HEK293 (cell line): ENCODE data around the gene CDON.
A peak's percentile ranks its signal among the peaks of the same experiment; 100 is the strongest.

ENCODE experiments used
- CTCF ChIA-PET: fragments of 350-600 bp; formaldehyde crosslinking; extraction: SDS; loops from one replicate; lab custom pipeline; 2021; ENCODE audit warnings: antibody characterized with exemption; lab: Yijun Ruan, JAX
- POLR2A ChIA-PET: fragments of 300-600 bp; formaldehyde crosslinking; extraction: SDS; loops from one replicate; lab custom pipeline; 2020; ENCODE audit warnings: antibody characterized with exemption, inconsistent platforms; lab: Yijun Ruan, JAX
- H3K27ac ChIP-seq: fragments of 200-500 bp; sonication (Bioruptor generic); 2 replicates; pipeline ENCODE4 v1.5.1; 2014; ENCODE audit warnings: low read depth, low read length, control low read depth, inconsistent platforms; ENCODE audit errors: extremely low read depth
- H3K36me3 ChIP-seq, 2 experiments: fragments of 200-500 bp in 1 of 2; sonication (Bioruptor generic) in 1 of 2; 1 replicate in 1 of 2; 2 replicates in 1 of 2; pipeline ENCODE4 v1.5.1; 2014 to 2017; ENCODE audit warnings: inconsistent platforms in 2 of 2, low read length in 2 of 2; ENCODE audit not compliant: control insufficient read depth in 2 of 2, insufficient read depth in 1 of 2
- H3K4me1 ChIP-seq: fragments of 200-500 bp; sonication (Bioruptor generic); 2 replicates; pipeline ENCODE4 v1.5.1; 2014; ENCODE audit warnings: mild to moderate bottlenecking, low read length, inconsistent platforms; ENCODE audit not compliant: control insufficient read depth, insufficient read depth
- H3K4me3 ChIP-seq: 2 replicates; pipeline ENCODE4 v1.5.1; 2011; ENCODE audit warnings: low read depth, mild to moderate bottlenecking, control low read depth, low read length, moderate library complexity
- H3K9me3 ChIP-seq: fragments of 200-500 bp; sonication (Bioruptor generic); 2 replicates; pipeline ENCODE4 v1.5.1; 2014; ENCODE audit warnings: low read depth, low read length, inconsistent platforms; ENCODE audit not compliant: control insufficient read depth, insufficient read depth
- BCL11A ChIP-seq: fragments of 450-650 bp; formaldehyde crosslinking; IDR thresholded peaks from 2 replicates; pipeline ENCODE4 v1.5.1; 2016; ENCODE audit warnings: low read depth, missing biosample characterization, missing genetic modification characterization
- EGR2 ChIP-seq: fragments of 450-650 bp; formaldehyde crosslinking; IDR thresholded peaks from 2 replicates; pipeline ENCODE4 v1.5.1; 2016; ENCODE audit warnings: low read depth, missing biosample characterization, missing genetic modification characterization
- GFI1B ChIP-seq: fragments of 450-650 bp; formaldehyde crosslinking; IDR thresholded peaks from 2 replicates; pipeline ENCODE4 v1.5.1; 2016; ENCODE audit warnings: missing biosample characterization, missing genetic modification characterization
- HOXC10 ChIP-seq: sonication (generic); formaldehyde crosslinking; IDR thresholded peaks from 2 replicates; pipeline ENCODE4 v1.8.1; 2023; ENCODE audit warnings: mild to moderate bottlenecking, missing genetic modification reagents
- IKZF3 ChIP-seq: fragments of 450-650 bp; IDR thresholded peaks from 2 replicates; pipeline ENCODE4 v1.5.0; 2018; ENCODE audit warnings: missing biosample characterization, mild to moderate bottlenecking, missing genetic modification characterization, moderate library complexity
- KLF7 ChIP-seq: fragments of 450-650 bp; formaldehyde crosslinking; IDR thresholded peaks from 2 replicates; pipeline ENCODE4 v1.5.1; 2016; ENCODE audit warnings: missing biosample characterization, missing genetic modification characterization, borderline replicate concordance
- KLF8 ChIP-seq: fragments of 450-650 bp; formaldehyde crosslinking; IDR thresholded peaks from 2 replicates; pipeline ENCODE4 v1.5.1; 2016; ENCODE audit warnings: missing biosample characterization, missing genetic modification characterization
- PBX3 ChIP-seq: sonication (generic); formaldehyde crosslinking; IDR thresholded peaks from 2 replicates; pipeline ENCODE4 v1.8.1; 2022; ENCODE audit warnings: mild to moderate bottlenecking, moderate library complexity, missing genetic modification reagents
- TCF7L2 ChIP-seq: IDR thresholded peaks from 2 replicates; pipeline ENCODE4 v1.6.1; 2011; ENCODE audit warnings: low read depth, mild to moderate bottlenecking, inconsistent platforms, low read length, moderate library complexity, borderline replicate concordance
- ZBTB49 ChIP-seq: fragments of 450-650 bp; formaldehyde crosslinking; IDR thresholded peaks from 2 replicates; pipeline ENCODE4 v1.5.1; 2016; ENCODE audit warnings: missing biosample characterization, missing genetic modification characterization, low read depth
- ZFHX2 ChIP-seq: fragments of 450-650 bp; formaldehyde crosslinking; conservative IDR thresholded peaks from 2 replicates; pipeline ENCODE4 v1.5.1; 2016; ENCODE audit warnings: missing biosample characterization, missing genetic modification characterization
- ZNF140 ChIP-seq: fragments of 450-650 bp; formaldehyde crosslinking; IDR thresholded peaks from 2 replicates; pipeline ENCODE4 v1.5.1; 2016; ENCODE audit warnings: missing biosample characterization, missing genetic modification characterization
- ZNF202 ChIP-seq: fragments of 450-650 bp; formaldehyde crosslinking; IDR thresholded peaks from 2 replicates; pipeline ENCODE4 v1.5.1; 2016; ENCODE audit warnings: missing biosample characterization, missing genetic modification characterization, borderline replicate concordance
- ZNF248 ChIP-seq: fragments of 450-650 bp; formaldehyde crosslinking; IDR thresholded peaks from 2 replicates; pipeline ENCODE4 v1.5.1; 2017; ENCODE audit warnings: missing biosample characterization, missing genetic modification characterization
- ZNF473 ChIP-seq: fragments of 450-650 bp; formaldehyde crosslinking; IDR thresholded peaks from 2 replicates; pipeline ENCODE4 v1.5.1; 2017; ENCODE audit warnings: missing biosample characterization, missing genetic modification characterization
- ZNF518A ChIP-seq: fragments of 450-650 bp; formaldehyde crosslinking; conservative IDR thresholded peaks from 2 replicates; pipeline ENCODE4 v1.5.1; 2016; ENCODE audit warnings: low read depth, missing biosample characterization, missing genetic modification characterization
- ZNF558 ChIP-seq: fragments of 450-650 bp; formaldehyde crosslinking; IDR thresholded peaks from 2 replicates; pipeline ENCODE4 v1.5.1; 2016; ENCODE audit warnings: missing biosample characterization, missing genetic modification characterization
- ZNF560 ChIP-seq: fragments of 450-650 bp; formaldehyde crosslinking; IDR thresholded peaks from 2 replicates; pipeline ENCODE4 v1.5.1; 2017; ENCODE audit warnings: missing biosample characterization, missing genetic modification characterization, borderline replicate concordance
- ZNF626 ChIP-seq: fragments of 450-650 bp; sonication (Bioruptor Pico); formaldehyde crosslinking; IDR thresholded peaks from 2 replicates; pipeline ENCODE4 v1.5.1; 2018; ENCODE audit warnings: missing biosample characterization, missing genetic modification characterization, inconsistent platforms
- ZNF645 ChIP-seq: fragments of 450-650 bp; formaldehyde crosslinking; IDR thresholded peaks from 2 replicates; pipeline ENCODE4; 2016; ENCODE audit warnings: missing biosample characterization, missing genetic modification characterization
- ZNF791 ChIP-seq: fragments of 450-650 bp; formaldehyde crosslinking; IDR thresholded peaks from 2 replicates; pipeline ENCODE4 v1.5.1; 2016; ENCODE audit warnings: missing biosample characterization, missing genetic modification characterization

Gene CDON

GRCh38 chr11:125956391-125957134 lies 106.1 kb downstream of the CDON start:
- CTCF ChIA-PET = interaction anchor here (1.1 to 1.2 kb wide), 2 partner anchors 13 to 105 kb away, joined by 4 to 7 read pairs; no protein-coding TSS in a partner anchor
- TF ChIP-seq ZFHX2 (peak; percentile 46), EGR2 (tag by site-specific recombination) (peak; percentile 37; the same call in 1 of the 2 replicates), KLF8 (no peak), BCL11A (tag by site-specific recombination) (no peak), TCF7L2 (no peak), ZNF473 (tag by site-specific recombination) (no peak)
- Histone ChIP-seq H3K4me1 (no peaks in the 10 kb centered on the region), H3K36me3 (peaks cover 0 to 39% of the 10 kb centered on the region in 2 experiments; a peak in 2 of 3 replicates), H3K9me3 (no peaks in the 10 kb centered on the region), H3K27ac (no peak overlapping the region), H3K4me3 (no peak overlapping the region)
- POLR2A ChIA-PET = no interaction called here

- H3K4me3 ChIP-seq = no peak overlapping the region
- H3K36me3 ChIP-seq = peaks cover 0 to 32% of the 10 kb centered on the region in 2 experiments; a peak in 2 of 3 replicates
- H3K27ac ChIP-seq = no peak overlapping the region
- CTCF ChIA-PET = interaction anchor here (1.1 kb wide), 1 partner anchor 106 kb away, joined by 4 read pairs; no protein-coding TSS in a partner anchor
- no peaks in the 10 kb centered on the region for H3K4me1 ChIP-seq
- TF ChIP-seq HOXC10 = no peak
- TF ChIP-seq ZNF518A (tag by site-specific recombination) = no peak
- TF ChIP-seq ZNF645 (tag by site-specific recombination) = no peak
- no peak for TF ChIP-seq ZNF558 (tag by site-specific recombination)
- TF ChIP-seq ZNF791 = no peak
- no peak for TF ChIP-seq PBX3
- TF ChIP-seq ZNF202 (tag by site-specific recombination) = no peak
- TF ChIP-seq IKZF3 = no peak
- no peak for TF ChIP-seq ZNF140 (tag by site-specific recombination)
- TF ChIP-seq GFI1B (tag by site-specific recombination) = no peak
- TF ChIP-seq ZNF248 (tag by site-specific recombination) = no peak
- TF ChIP-seq ZBTB49 (tag by site-specific recombination) = no peak
- no peak for TF ChIP-seq KLF7
- TF ChIP-seq ZNF626 = no peak
- no peak for TF ChIP-seq ZNF560 (tag by site-specific recombination)
- TF ChIP-seq, all 188 proteins: peak for 0
- POLR2A ChIA-PET = no interaction called here
- no peaks in the 10 kb centered on the region for H3K9me3 ChIP-seq
Observed at GRCh38 chr11:125955856-125956255, 106.8 kb downstream of the CDON start.
